ENCODE data around the gene CD3D.

CD3D gene

DNA sequence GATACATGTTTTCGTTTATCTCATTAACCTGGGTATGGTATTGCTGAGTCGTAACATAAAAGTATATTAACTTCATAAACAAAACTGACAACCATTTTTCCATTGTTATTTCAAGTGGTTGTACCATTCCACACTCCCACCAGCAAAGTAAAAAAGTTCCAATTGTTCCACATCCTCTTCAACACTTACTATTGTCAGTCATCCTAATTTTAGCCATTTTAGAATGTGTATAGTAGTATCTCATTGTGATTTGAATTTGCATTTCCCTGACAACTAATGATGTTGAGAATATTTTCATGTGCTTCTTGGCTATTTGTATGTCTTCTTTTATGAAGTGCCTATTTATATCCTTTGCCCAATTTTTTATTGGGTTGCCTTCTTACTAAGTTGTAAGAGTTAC, 48.5 kb downstream of the CD3D start:
- Histone ChIP-seq H3K36me3 (ENCODE audit: insufficient read depth, low read length) (no peaks in the 10 kb centered on the region), H3K9ac (ENCODE audit: low read length) (no peak overlapping the region), H3K27me3 (ENCODE audit: control insufficient read depth in 1 of 2, insufficient read depth in 2 of 2, low read length in 2 of 2) (peaks cover 0 to 8% of the 10 kb centered on the region in 2 donors)

DNA sequence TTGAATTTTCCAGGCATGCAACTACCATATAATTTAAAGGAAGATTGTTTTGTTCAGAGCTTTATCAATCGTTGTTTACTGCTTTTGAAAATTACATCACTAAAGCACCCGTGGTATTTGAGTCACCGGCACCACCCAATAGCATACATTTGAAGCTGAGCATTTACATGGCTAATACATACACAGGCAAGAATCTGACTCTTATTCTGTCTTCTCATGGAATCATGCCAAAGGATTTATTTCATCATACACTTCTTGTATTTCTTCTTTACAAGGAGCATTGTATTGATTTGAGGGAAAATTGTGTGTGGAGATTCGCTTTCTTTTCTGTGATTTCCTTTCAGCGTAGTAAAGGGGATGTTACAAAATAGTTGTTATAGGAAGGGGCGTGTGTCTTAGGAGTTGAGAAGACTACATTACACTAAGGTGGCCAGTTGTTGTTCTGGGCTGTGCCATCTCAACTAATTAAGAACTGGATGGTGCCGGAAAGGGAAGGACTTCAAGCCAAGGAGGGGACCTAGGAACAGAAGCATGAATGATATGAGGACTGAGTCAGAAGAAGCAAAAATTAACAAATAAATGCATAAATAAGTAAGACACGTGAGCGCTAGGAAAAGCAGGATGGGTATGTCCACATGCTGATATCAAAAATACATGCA, 50.9 kb downstream of the CD3D start:
- H3K4me1 ChIP-seq (ENCODE audit: insufficient read depth, low read length), result no peaks in the 10 kb centered on the region
- no peaks in the 10 kb centered on the region for H3K9me3 ChIP-seq (ENCODE audit: low read length)
- no peak overlapping the region for H3K4me3 ChIP-seq (ENCODE audit: low read depth in 1 of 2, low read length in 2 of 2)
- H3K36me3 ChIP-seq (ENCODE audit: insufficient read depth, low read length), result no peaks in the 10 kb centered on the region
- H3K9ac ChIP-seq (ENCODE audit: low read length), result no peak overlapping the region
- no peak overlapping the region for H3K27ac ChIP-seq (ENCODE audit: low read depth, low read length)
- peaks cover 0 to 8% of the 10 kb centered on the region in 2 donors for H3K27me3 ChIP-seq (ENCODE audit: control insufficient read depth in 1 of 2, insufficient read depth in 2 of 2, low read length in 2 of 2)

More for the DNA sequence above, 48.5 kb downstream of the CD3D start:
- Histone ChIP-seq H3K9me3 (ENCODE audit: low read length) (no peaks in the 10 kb centered on the region), H3K27ac (ENCODE audit: low read depth, low read length) (no peak overlapping the region), H3K4me3 (ENCODE audit: low read depth in 1 of 2, low read length in 2 of 2) (no peak overlapping the region), H3K4me1 (ENCODE audit: insufficient read depth, low read length) (peaks cover 10% of the 10 kb centered on the region)

DNA sequence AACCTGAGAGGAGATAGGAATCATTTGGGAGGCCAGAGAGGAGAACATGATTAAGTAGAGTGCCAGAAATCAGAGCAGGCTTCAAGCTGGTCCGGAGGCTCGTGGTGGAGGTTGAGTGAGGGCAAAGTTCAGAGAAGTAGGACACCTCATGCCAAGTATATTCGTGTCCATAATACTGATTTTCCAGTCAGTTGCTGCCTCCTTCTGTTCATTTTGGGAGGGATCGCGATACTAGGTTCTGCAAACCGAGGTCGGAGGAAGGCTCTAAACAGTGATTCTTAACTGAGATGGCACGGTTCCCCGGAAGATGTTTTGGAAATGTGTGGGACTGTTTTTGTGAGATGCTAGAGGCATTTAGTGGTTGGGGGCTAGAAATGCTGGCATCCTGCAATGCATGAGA, 51.6 kb downstream of the CD3D start:
- Histone ChIP-seq H3K4me3 (ENCODE audit: low read depth in 1 of 2, low read length in 2 of 2) (no peak overlapping the region), H3K27ac (ENCODE audit: low read depth, low read length) (no peak overlapping the region), H3K36me3 (ENCODE audit: insufficient read depth, low read length) (no peaks in the 10 kb centered on the region), H3K9ac (ENCODE audit: low read length) (no peak overlapping the region), H3K4me1 (ENCODE audit: insufficient read depth, low read length) (no peaks in the 10 kb centered on the region), H3K27me3 (ENCODE audit: control insufficient read depth in 1 of 2, insufficient read depth in 2 of 2, low read length in 2 of 2) (peaks cover 0 to 8% of the 10 kb centered on the region in 2 donors), H3K9me3 (ENCODE audit: low read length) (no peaks in the 10 kb centered on the region)

DNA sequence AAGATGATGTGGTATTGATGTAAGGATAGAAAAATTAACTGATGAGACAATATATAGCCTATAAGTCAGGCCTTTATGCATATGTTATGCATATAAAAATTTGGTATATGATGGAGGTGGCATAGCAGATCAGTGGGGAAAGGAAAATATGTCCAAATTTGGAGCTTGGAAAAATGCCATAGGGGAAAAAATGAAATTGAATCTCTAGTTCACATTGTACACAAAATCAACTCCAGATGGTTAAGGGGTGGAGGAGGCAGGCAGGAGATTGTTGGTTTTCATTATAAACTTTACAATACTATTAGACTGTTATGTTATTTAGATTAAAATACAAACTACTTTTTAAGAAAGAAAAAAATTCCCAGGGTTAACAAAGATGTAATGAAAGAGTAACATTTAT, 53.1 kb downstream of the CD3D start:
- no peaks in the 10 kb centered on the region for H3K4me1 ChIP-seq (ENCODE audit: insufficient read depth, low read length)
- no peaks in the 10 kb centered on the region for H3K9me3 ChIP-seq (ENCODE audit: low read length)
- H3K9ac ChIP-seq (ENCODE audit: low read length), result no peak overlapping the region
- H3K27me3 ChIP-seq (ENCODE audit: control insufficient read depth in 1 of 2, insufficient read depth in 2 of 2, low read length in 2 of 2), result peaks cover 0 to 8% of the 10 kb centered on the region in 2 donors
- no peaks in the 10 kb centered on the region for H3K36me3 ChIP-seq (ENCODE audit: insufficient read depth, low read length)
- H3K27ac ChIP-seq (ENCODE audit: low read depth, low read length), result no peak overlapping the region
- no peak overlapping the region for H3K4me3 ChIP-seq (ENCODE audit: low read depth in 1 of 2, low read length in 2 of 2)

Measured in muscle layer of colon (tissue), 2 donors.